Parietal lobe (tissue), 1 donor: ENCODE results near the gene PRAMEF17. TPM values are rescaled to one million over a fixed set of nuclear protein-coding genes. Genes with fewer than 3 reads are reported as not detected.

Experiments used
- total RNA-seq: library from RNA; depleted of rRNA; stranded (reverse); fragments of >200 nt; gene quantifications from one replicate; pipeline ENCODE4 v1.2.3, GENCODE V29; 2014

Gene PRAMEF17, protein sequence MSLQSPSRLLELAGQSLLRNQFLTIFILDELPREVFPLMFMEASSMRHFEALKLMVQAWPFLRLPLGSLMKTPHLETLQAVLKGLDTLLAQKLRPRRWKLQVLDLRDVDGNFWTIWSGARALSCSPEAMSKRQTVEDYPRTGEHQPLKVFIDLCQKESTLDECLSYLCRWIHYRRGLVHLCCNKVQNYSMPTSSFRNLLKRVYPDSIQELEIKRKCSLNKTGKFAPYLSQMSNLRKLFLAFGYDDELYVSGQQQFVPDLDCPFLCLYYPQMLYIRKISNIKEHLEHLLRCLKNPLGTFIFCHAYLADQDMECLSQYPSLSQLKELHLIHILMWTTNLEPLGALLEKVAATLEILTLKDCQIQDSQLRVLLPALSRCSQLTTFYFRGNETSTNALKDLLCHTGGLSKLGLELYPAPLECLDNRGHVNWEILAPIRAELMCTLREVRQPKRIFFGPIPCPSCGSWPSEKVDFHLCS
- not detected for total RNA-seq

DNA sequence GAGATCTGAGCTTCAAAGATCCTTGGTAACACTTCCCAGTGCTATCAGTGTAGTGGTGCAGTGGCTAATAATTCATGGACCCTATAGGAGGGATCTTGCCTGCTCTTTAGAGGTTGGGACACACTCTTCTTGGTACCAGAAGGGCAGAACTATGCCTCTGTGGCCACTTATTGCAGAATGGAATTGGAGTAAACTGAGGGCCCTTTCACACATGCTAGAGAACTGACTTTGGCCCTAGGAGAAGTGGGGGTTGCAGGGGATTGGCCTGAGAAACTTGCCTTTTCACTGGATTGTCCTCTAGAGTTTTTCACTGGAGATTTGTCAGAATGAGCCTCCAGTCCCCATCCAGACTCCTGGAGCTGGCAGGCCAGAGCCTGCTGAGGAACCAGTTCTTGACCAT, at the start of gene PRAMEF17:
Gene PRAMEF17 (plus strand): TSS at position 301 of the 400 bp plus-strand sequence. CDS start 26 bp downstream, at position 327.

DNA sequence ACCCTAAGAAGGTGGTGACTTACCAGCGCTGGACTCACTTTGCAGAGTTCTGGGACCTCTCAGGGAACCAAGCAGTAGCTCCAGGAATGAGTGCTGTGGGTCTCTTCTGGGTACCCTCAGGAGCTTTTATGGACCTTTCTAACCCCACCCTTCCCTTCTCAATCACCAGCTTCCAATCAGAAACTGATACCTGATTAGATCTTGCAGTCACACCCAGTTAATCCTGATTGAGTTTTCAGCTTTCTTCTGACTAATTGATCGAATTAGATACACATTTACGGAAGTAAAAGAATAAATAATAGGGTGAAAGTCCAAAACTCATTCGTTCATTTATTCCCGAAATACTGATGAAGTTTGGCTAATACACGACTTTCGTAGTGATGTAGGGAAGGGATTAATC, 42.4 kb upstream of the PRAMEF17 start, which contains the start of gene PRAMEF14:
Gene PRAMEF14 (minus strand): TSS at position 101 of the 400 bp plus-strand sequence. CDS start 1,820 bp downstream, outside the sequence.

DNA sequence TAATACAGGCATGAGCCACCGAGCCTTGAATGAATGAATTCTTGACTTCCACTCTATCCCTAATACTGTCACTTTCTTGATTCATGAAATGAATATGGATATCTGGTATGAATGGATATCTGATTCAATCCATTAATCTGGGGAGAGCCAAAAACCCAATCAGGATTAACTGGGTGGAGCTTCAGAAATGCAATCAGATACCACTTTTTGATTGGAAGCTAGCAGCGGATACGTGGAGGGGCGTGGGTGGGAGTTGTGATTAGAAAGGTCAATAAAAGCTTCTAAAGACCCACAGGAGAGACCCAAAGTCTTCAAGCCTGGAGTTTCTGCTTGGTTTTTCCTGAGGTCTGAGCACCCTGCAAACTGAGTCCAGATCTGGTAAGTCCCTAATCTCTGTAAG, 20.7 kb downstream of the PRAMEF17 start, which contains the start of gene PRAMEF20:
Gene PRAMEF20 (plus strand): TSS at position 301 of the 400 bp plus-strand sequence. CDS start 5,905 bp downstream, outside the sequence.

Other genes starting within 250 kb of the PRAMEF17 start
- not detected for gene PRAMEF26, start 233.6 kb upstream of the PRAMEF17 start, total RNA-seq
- gene HNRNPCL4, start 224.0 kb upstream of the PRAMEF17 start, total RNA-seq: not detected
- gene PRAMEF9, start 217.8 kb upstream of the PRAMEF17 start, total RNA-seq: not detected
- not detected for gene PRAMEF13, start 188.2 kb upstream of the PRAMEF17 start, total RNA-seq
- not detected for gene PRAMEF18, start 163.5 kb upstream of the PRAMEF17 start, total RNA-seq
- gene PRAMEF5, start 135.4 kb upstream of the PRAMEF17 start, total RNA-seq: not detected
- not detected for gene PRAMEF8, start 104.5 kb upstream of the PRAMEF17 start, total RNA-seq
- not detected for gene PRAMEF33, start 86.1 kb upstream of the PRAMEF17 start, total RNA-seq
- gene PRAMEF15, start 74.1 kb upstream of the PRAMEF17 start, total RNA-seq: not detected
- not detected for gene PRAMEF14, start 42.5 kb upstream of the PRAMEF17 start, total RNA-seq
- not detected for gene PRAMEF19, start 17.7 kb upstream of the PRAMEF17 start, total RNA-seq
- gene PRAMEF20, start 20.8 kb downstream of the PRAMEF17 start, total RNA-seq: not detected
- gene LRRC38, start 124.4 kb downstream of the PRAMEF17 start, total RNA-seq: not detected
- gene PDPN, start 194.2 kb downstream of the PRAMEF17 start, total RNA-seq: 7.8 TPM